ENCODE measurements around the gene APOA1.
"Not testable (repeated sequence)": the region's sequence is repeated elsewhere in the genome, so short reads cannot be mapped to it uniquely, and the experiment has no call there.

APOA1 gene

GRCh38 chr11:116813781-116814471, 23.5 kb downstream of the APOA1 start:
- DNase-seq (ENCODE audit: low read depth in 2 of 2): no peak

- DNase-seq (ENCODE audit: low read depth in 2 of 2): no peak
Observed at GRCh38 chr11:116813170-116813569, 24.3 kb downstream of the APOA1 start.

- no peak for DNase-seq (ENCODE audit: low read depth in 2 of 2)
Observed at GRCh38 chr11:116812109-116812508, 25.3 kb downstream of the APOA1 start.

GRCh38 chr11:116811194-116811593, 26.2 kb downstream of the APOA1 start:
- no peak for DNase-seq (ENCODE audit: low read depth in 2 of 2)

- no peak for DNase-seq (ENCODE audit: low read depth in 2 of 2)
Observed at GRCh38 chr11:116808262-116809175, 28.9 kb downstream of the APOA1 start.

- DNase-seq (ENCODE audit: low read depth in 2 of 2): no peak
Observed at GRCh38 chr11:116807601-116808261, 29.7 kb downstream of the APOA1 start.

GRCh38 chr11:116804001-116804400, 33.4 kb downstream of the APOA1 start:
- no peak for DNase-seq (ENCODE audit: low read depth in 2 of 2)

GRCh38 chr11:116801662-116802061, 35.8 kb downstream of the APOA1 start:
- not testable (repeated sequence) for DNase-seq (ENCODE audit: low read depth in 2 of 2)

- DNase-seq (ENCODE audit: low read depth in 2 of 2): no peak
Observed at GRCh38 chr11:116800610-116801009, 36.8 kb downstream of the APOA1 start.

- no peak for DNase-seq (ENCODE audit: low read depth in 2 of 2)
Observed at GRCh38 chr11:116798368-116798767, 39.1 kb downstream of the APOA1 start.

GRCh38 chr11:116797816-116798215, 39.6 kb downstream of the APOA1 start:
- no peak for DNase-seq (ENCODE audit: low read depth in 2 of 2)

GRCh38 chr11:116796548-116796947, 40.9 kb downstream of the APOA1 start:
- no peak for DNase-seq (ENCODE audit: low read depth in 2 of 2)

- DNase-seq (ENCODE audit: low read depth in 2 of 2): no peak
Observed at GRCh38 chr11:116794851-116795250, 42.6 kb downstream of the APOA1 start.

GRCh38 chr11:116793772-116794097, 43.7 kb downstream of the APOA1 start:
- no peak for DNase-seq (ENCODE audit: low read depth in 2 of 2)

GRCh38 chr11:116792869-116793771, 44.3 kb downstream of the APOA1 start:
- no peak for DNase-seq (ENCODE audit: low read depth in 2 of 2)

GRCh38 chr11:116792144-116792868, 45.1 kb downstream of the APOA1 start:
- no peak for DNase-seq (ENCODE audit: low read depth in 2 of 2)

GRCh38 chr11:116791813-116792143, 45.6 kb downstream of the APOA1 start, which contains the start of gene APOA5:
APOA5 (minus strand) TSS chr11:116791879; CDS start chr11:116791860, 19 bp downstream.
- DNase-seq (ENCODE audit: low read depth in 2 of 2): no peak

- peak; percentile 45 to 79 for DNase-seq (ENCODE audit: low read depth in 2 of 2)
Observed at GRCh38 chr11:116791002-116791812, 46.2 kb downstream of the APOA1 start.

GRCh38 chr11:116790167-116791001, 47.0 kb downstream of the APOA1 start:
- no peak for DNase-seq (ENCODE audit: low read depth in 2 of 2)

Data from stimulated activated CD4-positive, alpha-beta T cell treated with anti-CD3 and anti-CD28 coated beads, Interleukin-12 subunit alpha, Interleukin-12 subunit beta, amount 100 ng/mL, for 24 hours (primary cell).